Gastrocnemius medialis (tissue), 4 donors: ENCODE data around the gene IL9.

Experiments
- CTCF ChIP-seq, 5 experiments: fragments of 450-650 bp in 3 of 5; fragments of 200-600 bp in 2 of 5; sonication (generic) in 2 of 5; IDR thresholded peaks in 4 of 5; conservative IDR thresholded peaks in 1 of 5; 1 replicate in 4 of 5; 2 replicates in 1 of 5; pipeline ENCODE4 v1.5.1; 2016 to 2019; ENCODE audit warnings: antibody characterized with exemption in 5 of 5, mild to moderate bottlenecking in 3 of 5, moderate library complexity in 3 of 5
- POLR2A ChIP-seq, 2 donors: fragments of 450-650 bp; IDR thresholded peaks; one replicate each; pipeline ENCODE4 v1.6.1; 2017; ENCODE audit warnings: antibody characterized with exemption in 2 of 2, mild to moderate bottlenecking in 2 of 2, moderate library complexity in 2 of 2

- TF ChIP-seq CTCF (IDR thresholded peaks at IDR 0.05 in 4 of 5, conservative IDR thresholded peaks at IDR 0.05 in 1 of 5) (no peak), POLR2A (IDR thresholded peaks at IDR 0.05) (no peak)
Measured at GRCh38 chr5:135864503-135865435, 30.9 kb downstream of the IL9 start.
